Smooth muscle cell (in vitro differentiated cells): ENCODE results near the gene BEND3. TPM values are rescaled to one million over a fixed set of nuclear protein-coding genes. Genes with fewer than 3 reads are reported as not detected.

ENCODE experiments used
- DNase-seq: peaks from one replicate; lab custom pipeline; 2025; ENCODE audit not compliant: unreplicated experiment; lab: John Stamatoyannopoulos, UW
- H2AFZ ChIP-seq: fragments of 200-600 bp; sonication (generic); 2 replicates; pipeline ENCODE4 v1.6.0; 2016; ENCODE audit warnings: antibody characterized with exemption, low read depth, mild to moderate bottlenecking
- H3F3A ChIP-seq: fragments of 200-600 bp; sonication (generic); 2 replicates; pipeline ENCODE4 v1.6.0; 2017; ENCODE audit warnings: antibody characterized with exemption, low read depth
- H3K27ac ChIP-seq: fragments of 200-600 bp; sonication (generic); 2 replicates; pipeline ENCODE4 v1.5.1; 2016; ENCODE audit warnings: low read depth, mild to moderate bottlenecking
- H3K27me3 ChIP-seq: fragments of 200-600 bp; sonication (generic); 2 replicates; pipeline ENCODE4 v1.6.1; 2016; ENCODE audit warnings: low read depth, mild to moderate bottlenecking
- H3K36me3 ChIP-seq: fragments of 200-600 bp; sonication (generic); 2 replicates; pipeline ENCODE4 v1.5.1; 2016; ENCODE audit warnings: low read depth
- H3K4me1 ChIP-seq: fragments of 200-600 bp; sonication (generic); 2 replicates; pipeline ENCODE4 v1.5.1; 2016; ENCODE audit warnings: low read depth
- H3K4me2 ChIP-seq: fragments of 200-600 bp; sonication (generic); 2 replicates; pipeline ENCODE4 v1.6.0; 2016; ENCODE audit warnings: mild to moderate bottlenecking
- H3K4me3 ChIP-seq: fragments of 200-600 bp; sonication (generic); 2 replicates; pipeline ENCODE4 v1.5.1; 2016; ENCODE audit warnings: mild to moderate bottlenecking
- H3K79me2 ChIP-seq: fragments of 200-600 bp; sonication (generic); 2 replicates; pipeline ENCODE4 v1.6.0; 2016; ENCODE audit warnings: low read depth, mild to moderate bottlenecking
- H3K9ac ChIP-seq: fragments of 200-600 bp; sonication (generic); 2 replicates; pipeline ENCODE4 v1.6.0; 2016; ENCODE audit warnings: low read depth
- H3K9me3 ChIP-seq: fragments of 200-600 bp; sonication (generic); replicated peaks from 2 replicates; pipeline ENCODE4 v1.5.1; 2016; ENCODE audit warnings: low read depth
- H4K20me1 ChIP-seq: fragments of 200-600 bp; sonication (generic); 2 replicates; pipeline ENCODE4 v1.6.0; 2016; ENCODE audit warnings: low read depth
- WGBS: methylation state at CpG from one replicate; pipeline ENCODE4 v1.1.7; 2016; ENCODE audit warnings: low lambda C conversion rate; 5-methylcytosine and 5-hydroxymethylcytosine counted together
- polyA plus RNA-seq: library from polyadenylated mRNA; unstranded; fragments of >200 nt; fragmentation: Nextera tagmentation; extraction: Ambion mirVana; gene quantifications from 2 replicates; pipeline ENCODE4 v1.2.1, GENCODE V29; 2016
- total RNA-seq: library from RNA; depleted of rRNA; stranded (reverse); fragments of >200 nt; gene quantifications from 2 replicates; pipeline ENCODE4 v1.2.3, GENCODE V29; 2014
- TF ChIP-seq, protein P1 (sequence below): fragments of 200-600 bp; sonication (generic); IDR thresholded peaks from 2 replicates; pipeline ENCODE4 v1.5.1; 2017; ENCODE audit warnings: borderline replicate concordance, mild to moderate bottlenecking, antibody characterized with exemption; ENCODE audit not compliant: insufficient read depth, poor library complexity, severe bottlenecking

Gene BEND3
- total and polyA plus RNA-seq, 2 experiments from 2014 or later, result 2.3 to 3.5 TPM

DNA sequence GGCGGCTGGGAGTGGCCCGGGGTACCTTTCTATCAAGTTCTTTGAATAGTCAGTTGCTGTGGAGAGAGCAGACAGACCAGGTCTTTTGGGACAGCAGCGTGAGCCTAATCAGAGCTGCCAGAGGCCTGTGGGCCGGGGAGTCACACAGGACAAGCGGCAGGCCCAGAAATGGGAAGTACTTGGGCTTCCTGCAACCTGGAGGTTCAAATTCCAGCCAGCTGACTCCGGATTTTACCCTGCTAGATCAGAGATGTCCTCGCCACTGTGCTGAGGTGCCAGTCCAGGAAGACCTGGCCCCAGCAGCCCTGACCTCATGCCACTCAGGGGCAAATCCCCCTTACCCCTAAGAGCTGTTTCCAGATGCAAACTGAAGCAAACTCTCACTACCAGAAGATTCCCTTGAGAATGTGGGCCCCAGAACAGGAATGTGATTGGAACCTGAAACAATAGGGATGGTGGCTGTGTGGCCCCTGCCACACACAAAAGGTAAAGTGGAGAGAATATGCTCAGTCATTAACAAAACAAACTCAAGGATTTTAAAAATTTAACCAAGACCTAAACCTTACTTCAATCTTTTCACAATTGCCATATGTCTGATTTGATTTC is 9.7 kb downstream of the BEND3 start:
- no peaks in the 10 kb centered on the region for H3F3A ChIP-seq
- no peak overlapping the region for H3K4me3 ChIP-seq
- H3K4me2 ChIP-seq, result no peak overlapping the region
- TF ChIP-seq, protein P1, sequence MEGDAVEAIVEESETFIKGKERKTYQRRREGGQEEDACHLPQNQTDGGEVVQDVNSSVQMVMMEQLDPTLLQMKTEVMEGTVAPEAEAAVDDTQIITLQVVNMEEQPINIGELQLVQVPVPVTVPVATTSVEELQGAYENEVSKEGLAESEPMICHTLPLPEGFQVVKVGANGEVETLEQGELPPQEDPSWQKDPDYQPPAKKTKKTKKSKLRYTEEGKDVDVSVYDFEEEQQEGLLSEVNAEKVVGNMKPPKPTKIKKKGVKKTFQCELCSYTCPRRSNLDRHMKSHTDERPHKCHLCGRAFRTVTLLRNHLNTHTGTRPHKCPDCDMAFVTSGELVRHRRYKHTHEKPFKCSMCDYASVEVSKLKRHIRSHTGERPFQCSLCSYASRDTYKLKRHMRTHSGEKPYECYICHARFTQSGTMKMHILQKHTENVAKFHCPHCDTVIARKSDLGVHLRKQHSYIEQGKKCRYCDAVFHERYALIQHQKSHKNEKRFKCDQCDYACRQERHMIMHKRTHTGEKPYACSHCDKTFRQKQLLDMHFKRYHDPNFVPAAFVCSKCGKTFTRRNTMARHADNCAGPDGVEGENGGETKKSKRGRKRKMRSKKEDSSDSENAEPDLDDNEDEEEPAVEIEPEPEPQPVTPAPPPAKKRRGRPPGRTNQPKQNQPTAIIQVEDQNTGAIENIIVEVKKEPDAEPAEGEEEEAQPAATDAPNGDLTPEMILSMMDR, result no peak
- no peaks in the 10 kb centered on the region for H3K27me3 ChIP-seq
- H4K20me1 ChIP-seq, result peaks cover 62% of the 10 kb centered on the region
- no peaks in the 10 kb centered on the region for H3K36me3 ChIP-seq
- no peak overlapping the region for H2AFZ ChIP-seq
- H3K27ac ChIP-seq, result no peak overlapping the region
- DNase-seq, result no peak
- H3K4me1 ChIP-seq, result peaks cover 6% of the 10 kb centered on the region
- H3K9me3 ChIP-seq, result no peaks in the 10 kb centered on the region
- peaks cover 6% of the 10 kb centered on the region for H3K79me2 ChIP-seq
- WGBS, result 85% methylated on average over 7 of the region's 7 CpGs
- H3K9ac ChIP-seq, result no peak overlapping the region

DNA sequence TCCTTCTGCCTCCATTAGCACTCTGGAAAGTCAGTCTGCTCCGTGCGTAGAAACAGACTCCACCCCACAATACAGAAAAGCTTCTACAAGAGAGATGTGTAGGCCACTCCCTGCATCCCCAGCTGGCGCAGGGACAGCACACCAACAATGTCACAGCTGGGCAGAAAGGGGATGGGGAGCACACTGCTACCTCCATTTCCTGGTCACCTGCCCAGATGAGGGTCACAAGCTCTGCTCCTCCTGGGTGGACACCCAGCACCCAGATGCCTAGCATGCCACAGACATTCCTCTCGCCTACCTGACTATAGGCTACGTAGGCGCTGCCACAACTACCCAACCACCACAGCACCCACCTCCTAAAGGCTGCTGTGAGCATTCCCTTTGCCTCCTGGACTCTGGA is 12.2 kb downstream of the BEND3 start:
- Histone ChIP-seq H4K20me1 (peaks cover 37% of the 10 kb centered on the region), H3K9me3 (no peaks in the 10 kb centered on the region), H3K27ac (no peak overlapping the region), H3K4me1 (peaks cover 6% of the 10 kb centered on the region), H3K79me2 (peaks cover 4% of the 10 kb centered on the region), H3K4me2 (no peak overlapping the region), H3F3A (no peaks in the 10 kb centered on the region), H3K27me3 (no peaks in the 10 kb centered on the region), H3K4me3 (no peak overlapping the region), H3K9ac (no peak overlapping the region), H3K36me3 (no peaks in the 10 kb centered on the region), H2AFZ (no peak overlapping the region)
- 95% methylated on average over 6 of the region's 6 CpGs for whole genome bisulfite sequencing
- TF ChIP-seq, protein P1, result no peak
- DNase-seq, result no peak

DNA sequence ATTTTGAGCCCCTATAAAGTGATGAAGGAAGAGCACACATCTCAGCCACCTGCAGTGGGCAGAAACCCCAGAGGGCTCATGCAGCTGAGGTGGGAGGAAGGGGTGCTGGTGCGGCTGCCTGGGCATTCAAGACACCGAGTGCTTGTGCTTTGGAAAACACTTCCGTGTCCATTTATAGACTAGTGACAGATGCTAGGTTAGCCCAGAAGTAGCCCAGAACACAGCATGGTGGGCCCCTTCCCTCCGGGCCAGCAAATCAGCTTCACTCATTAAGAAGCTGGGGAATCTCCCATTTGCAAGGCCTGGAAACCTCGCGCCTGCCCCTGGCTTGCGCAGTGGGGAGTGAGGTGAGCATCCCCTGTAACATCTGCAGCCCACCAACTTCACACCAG is 12.9 kb downstream of the BEND3 start:
- H3K27ac ChIP-seq, result no peak overlapping the region
- no peaks in the 10 kb centered on the region for H3K27me3 ChIP-seq
- no peak overlapping the region for H3K4me2 ChIP-seq
- no peaks in the 10 kb centered on the region for H3F3A ChIP-seq
- 91% methylated on average over 7 of the region's 7 CpGs for WGBS
- no peak for DNase-seq
- H3K9ac ChIP-seq, result no peak overlapping the region
- TF ChIP-seq, protein P1, result no peak
- H3K4me1 ChIP-seq, result peaks cover 6% of the 10 kb centered on the region
- H3K4me3 ChIP-seq, result no peak overlapping the region
- peaks cover 4% of the 10 kb centered on the region for H3K79me2 ChIP-seq
- H3K36me3 ChIP-seq, result no peaks in the 10 kb centered on the region
- H2AFZ ChIP-seq, result no peak overlapping the region
- peaks cover 31% of the 10 kb centered on the region for H4K20me1 ChIP-seq
- no peaks in the 10 kb centered on the region for H3K9me3 ChIP-seq
